DND-41 (cell line): ENCODE measurements around the gene KCNH1.

Experiments
- ATAC-seq: fragments of 200-7000 bp; cut with Tn5 transposase; 3 replicates; pipeline ENCODE4 v1.9.1; 2021; ENCODE audit warnings: low read depth; ENCODE audit not compliant: insufficient read depth
- DNase-seq: peaks from one replicate; pipeline ENCODE4 v3.0.0-alpha.2; 2020
- H2AFZ ChIP-seq: 2 replicates; pipeline ENCODE4 v1.6.0; 2012; ENCODE audit warnings: low read depth, low read length
- H3K27ac ChIP-seq: 2 replicates; pipeline ENCODE4 v1.5.1; 2012; ENCODE audit warnings: low read length, inconsistent platforms
- H3K27me3 ChIP-seq: fragments of 200-600 bp; sonication (generic); 2 replicates; pipeline ENCODE4 v1.6.0; 2012; ENCODE audit warnings: low read length, mild to moderate bottlenecking, inconsistent platforms; ENCODE audit not compliant: insufficient read depth, poor library complexity
- H3K36me3 ChIP-seq: 2 replicates; pipeline ENCODE4 v1.5.1; 2012; ENCODE audit warnings: low read length, inconsistent platforms; ENCODE audit not compliant: insufficient read depth
- H3K4me1 ChIP-seq: 2 replicates; pipeline ENCODE4 v1.5.1; 2012; ENCODE audit warnings: mild to moderate bottlenecking, low read length; ENCODE audit not compliant: insufficient read depth
- H3K4me2 ChIP-seq: 2 replicates; pipeline ENCODE4 v1.6.0; 2012; ENCODE audit warnings: mild to moderate bottlenecking, moderate library complexity, low read length, inconsistent platforms; ENCODE audit not compliant: insufficient read depth
- H3K4me3 ChIP-seq, 2 experiments: fragments of 200-600 bp in 1 of 2; shearing (Covaris generic) in 1 of 2; 2 replicates each; pipeline ENCODE4 v1.5.1; 2012 to 2016; ENCODE audit warnings: inconsistent platforms in 2 of 2, low read length in 2 of 2, mild to moderate bottlenecking in 2 of 2, low read depth in 1 of 2, moderate library complexity in 1 of 2
- H3K79me2 ChIP-seq: 2 replicates; pipeline ENCODE4 v1.6.0; 2012; ENCODE audit warnings: low read length, inconsistent platforms; ENCODE audit not compliant: insufficient read depth
- H3K9ac ChIP-seq: 2 replicates; pipeline ENCODE4 v1.6.0; 2012; ENCODE audit warnings: low read depth, mild to moderate bottlenecking, inconsistent platforms, low read length, moderate library complexity
- H3K9me3 ChIP-seq: 2 replicates; pipeline ENCODE4 v1.5.1; 2012; ENCODE audit warnings: low read length, moderate library complexity, mild to moderate bottlenecking, inconsistent platforms; ENCODE audit not compliant: insufficient read depth, severe bottlenecking
- H4K20me1 ChIP-seq: 2 replicates; pipeline ENCODE4 v1.6.0; 2012; ENCODE audit warnings: low read length; ENCODE audit not compliant: insufficient read depth
- EZH2 ChIP-seq: IDR thresholded peaks from 3 replicates; pipeline ENCODE4 v1.6.1; 2012; ENCODE audit warnings: borderline replicate concordance, low read depth, mild to moderate bottlenecking, moderate library complexity, low read length, inconsistent platforms; ENCODE audit not compliant: severe bottlenecking
- TF ChIP-seq, protein P1 (sequence below): IDR thresholded peaks from 2 replicates; pipeline ENCODE4 v1.5.1; 2012; ENCODE audit warnings: borderline replicate concordance, low read length, moderate library complexity, mild to moderate bottlenecking; ENCODE audit not compliant: poor library complexity, severe bottlenecking; ENCODE audit errors: extremely low read depth

Gene KCNH1

GRCh38 chr1:210738256-210738655 is 395.7 kb downstream of the KCNH1 start:
- H3K9me3 ChIP-seq: no peaks in the 10 kb centered on the region
- no peak overlapping the region for H3K27ac ChIP-seq
- ATAC-seq: no peak
- no peaks in the 10 kb centered on the region for H3K79me2 ChIP-seq
- TF ChIP-seq EZH2: no peak
- TF ChIP-seq, protein P1, sequence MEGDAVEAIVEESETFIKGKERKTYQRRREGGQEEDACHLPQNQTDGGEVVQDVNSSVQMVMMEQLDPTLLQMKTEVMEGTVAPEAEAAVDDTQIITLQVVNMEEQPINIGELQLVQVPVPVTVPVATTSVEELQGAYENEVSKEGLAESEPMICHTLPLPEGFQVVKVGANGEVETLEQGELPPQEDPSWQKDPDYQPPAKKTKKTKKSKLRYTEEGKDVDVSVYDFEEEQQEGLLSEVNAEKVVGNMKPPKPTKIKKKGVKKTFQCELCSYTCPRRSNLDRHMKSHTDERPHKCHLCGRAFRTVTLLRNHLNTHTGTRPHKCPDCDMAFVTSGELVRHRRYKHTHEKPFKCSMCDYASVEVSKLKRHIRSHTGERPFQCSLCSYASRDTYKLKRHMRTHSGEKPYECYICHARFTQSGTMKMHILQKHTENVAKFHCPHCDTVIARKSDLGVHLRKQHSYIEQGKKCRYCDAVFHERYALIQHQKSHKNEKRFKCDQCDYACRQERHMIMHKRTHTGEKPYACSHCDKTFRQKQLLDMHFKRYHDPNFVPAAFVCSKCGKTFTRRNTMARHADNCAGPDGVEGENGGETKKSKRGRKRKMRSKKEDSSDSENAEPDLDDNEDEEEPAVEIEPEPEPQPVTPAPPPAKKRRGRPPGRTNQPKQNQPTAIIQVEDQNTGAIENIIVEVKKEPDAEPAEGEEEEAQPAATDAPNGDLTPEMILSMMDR: no peak
- no peak overlapping the region for H2AFZ ChIP-seq
- H3K36me3 ChIP-seq: no peaks in the 10 kb centered on the region
- H3K9ac ChIP-seq: no peak overlapping the region
- no peak for DNase-seq
- H4K20me1 ChIP-seq: no peaks in the 10 kb centered on the region
- no peak overlapping the region for H3K4me2 ChIP-seq
- no peaks in the 10 kb centered on the region for H3K27me3 ChIP-seq
- no peaks in the 10 kb centered on the region for H3K4me1 ChIP-seq
- H3K4me3 ChIP-seq: no peak overlapping the region

DNA sequence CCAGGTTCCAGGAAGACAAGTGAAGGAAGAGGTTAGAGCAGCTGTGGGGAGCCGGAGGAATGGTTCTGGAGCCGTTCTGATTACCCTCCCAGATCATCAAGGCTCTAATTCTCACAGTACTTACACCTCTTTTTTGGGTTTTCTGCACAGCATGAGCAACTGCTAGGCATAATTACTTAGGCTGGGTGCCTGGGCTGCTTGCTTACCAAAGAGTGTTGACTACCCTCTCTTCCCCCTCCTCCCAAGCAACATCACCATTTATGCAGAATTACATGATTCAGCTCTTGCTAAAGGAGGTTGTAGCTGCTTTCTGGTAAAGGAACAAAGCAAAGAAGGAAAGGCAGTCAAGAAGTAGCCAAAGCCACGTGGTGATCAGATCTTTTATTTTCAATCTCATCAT is 397.2 kb downstream of the KCNH1 start:
- Histone ChIP-seq H3K36me3 (no peaks in the 10 kb centered on the region), H3K27me3 (no peaks in the 10 kb centered on the region), H3K4me1 (no peaks in the 10 kb centered on the region), H3K27ac (no peak overlapping the region), H3K4me2 (no peak overlapping the region), H3K79me2 (no peaks in the 10 kb centered on the region), H3K4me3 (no peak overlapping the region), H2AFZ (no peak overlapping the region), H3K9me3 (no peaks in the 10 kb centered on the region), H4K20me1 (no peaks in the 10 kb centered on the region), H3K9ac (no peak overlapping the region)
- DNase-seq (no peak), ATAC-seq (no peak)
- TF ChIP-seq EZH2: no peak
- TF ChIP-seq, protein P1: no peak

DNA sequence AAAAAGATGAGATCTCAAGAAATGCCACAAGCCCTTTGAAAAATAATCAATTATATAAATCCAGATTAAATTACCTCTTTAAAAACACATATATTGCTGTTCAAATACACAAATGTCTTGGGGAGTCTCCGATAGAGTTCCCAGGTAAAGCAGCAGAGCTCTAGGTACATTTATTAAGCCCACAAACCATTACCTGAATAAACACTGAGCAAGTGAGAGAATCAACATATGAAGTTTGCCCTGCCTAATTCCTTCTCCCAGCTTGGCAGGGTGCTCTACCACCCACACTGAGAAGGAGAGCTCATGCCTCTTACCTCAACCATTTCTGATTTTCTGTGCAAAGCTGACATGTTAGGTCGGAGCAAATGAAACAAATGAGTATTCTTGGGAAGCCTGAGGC is 402.4 kb downstream of the KCNH1 start:
- ATAC-seq (no peak), DNase-seq (no peak)
- Histone ChIP-seq H3K79me2 (no peaks in the 10 kb centered on the region), H3K27ac (no peak overlapping the region), H3K9ac (no peak overlapping the region), H3K4me2 (no peak overlapping the region), H3K36me3 (no peaks in the 10 kb centered on the region), H2AFZ (no peak overlapping the region), H3K4me1 (no peaks in the 10 kb centered on the region), H3K27me3 (no peaks in the 10 kb centered on the region), H4K20me1 (no peaks in the 10 kb centered on the region), H3K9me3 (no peaks in the 10 kb centered on the region), H3K4me3 (no peak overlapping the region)
- TF ChIP-seq EZH2: no peak
- TF ChIP-seq, protein P1: no peak

DNA sequence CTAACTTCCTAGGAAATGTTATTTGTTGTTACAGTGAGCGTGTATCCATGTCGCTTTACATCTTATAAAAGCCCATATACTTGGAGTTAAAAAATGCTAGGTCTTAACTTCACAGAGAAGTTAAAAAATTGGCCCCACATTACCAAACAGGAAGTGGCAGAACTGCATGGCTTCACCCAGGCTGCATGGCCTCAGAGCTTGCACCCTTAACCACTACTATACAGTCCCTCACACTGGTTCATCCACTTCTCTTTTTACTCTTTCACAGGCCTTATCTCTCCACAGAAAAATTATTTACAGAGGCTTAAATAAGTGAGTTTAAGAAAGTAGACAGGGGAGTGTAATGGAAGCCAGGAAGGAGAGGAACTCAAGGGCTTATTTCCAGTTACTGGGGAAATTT is 402.8 kb downstream of the KCNH1 start:
- Histone ChIP-seq H3K36me3 (no peaks in the 10 kb centered on the region), H3K9me3 (no peaks in the 10 kb centered on the region), H3K4me2 (no peak overlapping the region), H3K9ac (no peak overlapping the region), H3K27ac (no peak overlapping the region), H3K4me3 (no peak overlapping the region), H3K4me1 (no peaks in the 10 kb centered on the region), H3K27me3 (no peaks in the 10 kb centered on the region), H2AFZ (no peak overlapping the region), H3K79me2 (no peaks in the 10 kb centered on the region), H4K20me1 (no peaks in the 10 kb centered on the region)
- DNase-seq: no peak
- no peak for ATAC-seq
- TF ChIP-seq, protein P1: no peak
- TF ChIP-seq EZH2: no peak
